GM12878 (cell line): ENCODE data around the gene UACA.

Experiments used
- DPF2 ChIP-seq: fragments of 450-650 bp; IDR thresholded peaks from 2 replicates; pipeline ENCODE4 v1.6.1; 2017; ENCODE audit warnings: mild to moderate bottlenecking
- EZH2 ChIP-seq: IDR thresholded peaks from 2 replicates; pipeline ENCODE4 v1.6.1; 2012; ENCODE audit warnings: low read depth, mild to moderate bottlenecking, control low read depth, inconsistent platforms, low read length, borderline replicate concordance; ENCODE audit not compliant: control insufficient read depth
- TF ChIP-seq, protein P1 (sequence below), 3 experiments: IDR thresholded peaks in 2 of 3; conservative IDR thresholded peaks in 1 of 3; 2 replicates each; pipeline ENCODE4 v1.5.1; 2011; ENCODE audit warnings: low read depth in 3 of 3, low read length in 3 of 3, mild to moderate bottlenecking in 3 of 3, control low read depth in 2 of 3, moderate library complexity in 2 of 3, inconsistent platforms in 1 of 3, mixed read lengths in 1 of 3; ENCODE audit not compliant: control insufficient read depth in 2 of 3, insufficient read depth in 1 of 3; ENCODE audit errors: extremely low read depth in 1 of 3
- TF ChIP-seq, protein P2 (sequence below): IDR thresholded peaks from 2 replicates; pipeline ENCODE4 v1.6.1; 2011; ENCODE audit warnings: borderline replicate concordance, low read depth, mild to moderate bottlenecking, moderate library complexity, mixed read lengths, low read length; ENCODE audit not compliant: insufficient read depth; ENCODE audit errors: extremely low read length

DNA sequence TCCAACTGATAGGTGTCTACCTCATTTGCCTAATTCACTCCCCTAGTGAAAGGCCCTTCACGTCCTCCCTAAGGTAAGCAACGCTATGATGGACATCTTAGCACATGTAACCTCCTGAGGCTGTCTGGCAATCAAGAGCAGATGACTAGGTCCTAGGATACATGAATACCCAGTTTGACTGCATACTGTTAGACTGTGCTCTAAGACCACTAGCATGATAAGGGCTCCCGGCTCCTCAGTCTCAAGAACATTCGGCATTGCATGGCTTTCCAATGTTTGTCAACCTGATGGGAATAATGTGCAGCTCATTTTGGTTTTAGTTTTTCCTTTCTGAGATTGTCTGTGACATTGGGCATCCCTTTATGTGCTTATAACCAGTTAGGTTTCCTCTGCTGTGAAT is 152.1 kb downstream of the UACA start:
- TF ChIP-seq, protein P1, sequence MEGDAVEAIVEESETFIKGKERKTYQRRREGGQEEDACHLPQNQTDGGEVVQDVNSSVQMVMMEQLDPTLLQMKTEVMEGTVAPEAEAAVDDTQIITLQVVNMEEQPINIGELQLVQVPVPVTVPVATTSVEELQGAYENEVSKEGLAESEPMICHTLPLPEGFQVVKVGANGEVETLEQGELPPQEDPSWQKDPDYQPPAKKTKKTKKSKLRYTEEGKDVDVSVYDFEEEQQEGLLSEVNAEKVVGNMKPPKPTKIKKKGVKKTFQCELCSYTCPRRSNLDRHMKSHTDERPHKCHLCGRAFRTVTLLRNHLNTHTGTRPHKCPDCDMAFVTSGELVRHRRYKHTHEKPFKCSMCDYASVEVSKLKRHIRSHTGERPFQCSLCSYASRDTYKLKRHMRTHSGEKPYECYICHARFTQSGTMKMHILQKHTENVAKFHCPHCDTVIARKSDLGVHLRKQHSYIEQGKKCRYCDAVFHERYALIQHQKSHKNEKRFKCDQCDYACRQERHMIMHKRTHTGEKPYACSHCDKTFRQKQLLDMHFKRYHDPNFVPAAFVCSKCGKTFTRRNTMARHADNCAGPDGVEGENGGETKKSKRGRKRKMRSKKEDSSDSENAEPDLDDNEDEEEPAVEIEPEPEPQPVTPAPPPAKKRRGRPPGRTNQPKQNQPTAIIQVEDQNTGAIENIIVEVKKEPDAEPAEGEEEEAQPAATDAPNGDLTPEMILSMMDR (IDR thresholded peaks at IDR 0.05 in 2 of 3, conservative IDR thresholded peaks at IDR 0.05 in 1 of 3; ENCODE audit: control insufficient read depth in 2 of 3, extremely low read depth in 1 of 3, insufficient read depth in 1 of 3, low read depth in 3 of 3, low read length in 3 of 3): no peak
- TF ChIP-seq, protein P2, sequence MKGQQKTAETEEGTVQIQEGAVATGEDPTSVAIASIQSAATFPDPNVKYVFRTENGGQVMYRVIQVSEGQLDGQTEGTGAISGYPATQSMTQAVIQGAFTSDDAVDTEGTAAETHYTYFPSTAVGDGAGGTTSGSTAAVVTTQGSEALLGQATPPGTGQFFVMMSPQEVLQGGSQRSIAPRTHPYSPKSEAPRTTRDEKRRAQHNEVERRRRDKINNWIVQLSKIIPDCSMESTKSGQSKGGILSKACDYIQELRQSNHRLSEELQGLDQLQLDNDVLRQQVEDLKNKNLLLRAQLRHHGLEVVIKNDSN: no peak
- TF ChIP-seq EZH2 (no peak), DPF2 (no peak)
